H9 (cell line): ENCODE results near the gene STON2. TPM values are rescaled to one million over a fixed set of nuclear protein-coding genes. Genes with fewer than 3 reads are reported as not detected.

Experiments
- DNase-seq: peaks from one replicate; pipeline ENCODE4 v3.0.0-alpha.2; 2017
- H2AFZ ChIP-seq: one replicate; pipeline ENCODE4 v1.6.1; 2013; ENCODE audit warnings: mild to moderate bottlenecking, low read length, control low read depth, moderate library complexity
- H2AK5ac ChIP-seq: 2 replicates; pipeline ENCODE4 v1.6.1; 2013; ENCODE audit warnings: low read length, control low read depth, mixed read lengths; ENCODE audit not compliant: insufficient read length
- H2BK120ac ChIP-seq: one replicate; pipeline ENCODE4 v1.6.1; 2013; ENCODE audit warnings: low read depth, mild to moderate bottlenecking, low read length, control low read depth, inconsistent platforms; ENCODE audit not compliant: poor library complexity, severe bottlenecking
- H2BK12ac ChIP-seq: 2 replicates; pipeline ENCODE4 v1.6.1; 2013; ENCODE audit warnings: low read length, control low read depth, mixed read lengths, low read depth; ENCODE audit not compliant: insufficient read length
- H2BK15ac ChIP-seq: 2 replicates; pipeline ENCODE4 v1.6.1; 2013; ENCODE audit warnings: low read depth, low read length, control low read depth
- H2BK20ac ChIP-seq: one replicate; pipeline ENCODE4 v1.6.1; 2013; ENCODE audit warnings: low read depth, mild to moderate bottlenecking, low read length, control low read depth, inconsistent platforms; ENCODE audit not compliant: poor library complexity, severe bottlenecking
- H2BK5ac ChIP-seq: 2 replicates; pipeline ENCODE4 v1.6.1; 2013; ENCODE audit warnings: low read length, control low read depth, mixed read lengths; ENCODE audit not compliant: insufficient read length
- H3K14ac ChIP-seq: 2 replicates; pipeline ENCODE4 v1.6.1; 2013; ENCODE audit warnings: low read length, control low read depth; ENCODE audit not compliant: insufficient read depth
- H3K18ac ChIP-seq: 2 replicates; pipeline ENCODE4 v1.6.1; 2013; ENCODE audit warnings: low read depth, mild to moderate bottlenecking, mixed read lengths, low read length, control low read depth; ENCODE audit not compliant: insufficient read length
- H3K23ac ChIP-seq: 2 replicates; pipeline ENCODE4 v1.6.1; 2013; ENCODE audit warnings: low read length, control low read depth, mixed read lengths, low read depth; ENCODE audit not compliant: insufficient read length
- H3K23me2 ChIP-seq: 2 replicates; pipeline ENCODE4 v1.6.1; 2013; ENCODE audit warnings: low read depth, mild to moderate bottlenecking, mixed read lengths, low read length, control low read depth; ENCODE audit not compliant: insufficient read length, poor library complexity, severe bottlenecking
- H3K27ac ChIP-seq: 2 replicates; pipeline ENCODE4 v1.5.1; 2013; ENCODE audit warnings: low read length, control low read depth, mixed read lengths, low read depth; ENCODE audit not compliant: insufficient read length
- H3K27me3 ChIP-seq: 2 replicates; pipeline ENCODE4 v1.6.1; 2013; ENCODE audit warnings: low read length, control low read depth, inconsistent platforms; ENCODE audit not compliant: insufficient read depth
- H3K4ac ChIP-seq: 2 replicates; pipeline ENCODE4 v1.6.1; 2013; ENCODE audit warnings: low read depth, mild to moderate bottlenecking, control low read depth, inconsistent platforms, low read length, moderate library complexity
- H3K4me1 ChIP-seq: 2 replicates; pipeline ENCODE4 v1.6.1; 2013; ENCODE audit warnings: low read length, control low read depth, inconsistent platforms; ENCODE audit not compliant: insufficient read depth
- H3K4me2 ChIP-seq: 2 replicates; pipeline ENCODE4 v1.6.1; 2013; ENCODE audit warnings: low read length, control low read depth, mixed read lengths; ENCODE audit not compliant: insufficient read length, insufficient read depth
- H3K56ac ChIP-seq: 2 replicates; pipeline ENCODE4 v1.6.1; 2013; ENCODE audit warnings: low read depth, mild to moderate bottlenecking, mixed read lengths, low read length, control low read depth; ENCODE audit not compliant: insufficient read length
- H3K79me1 ChIP-seq: 2 replicates; pipeline ENCODE4 v1.6.1; 2013; ENCODE audit warnings: low read depth, mild to moderate bottlenecking, moderate library complexity, low read length, control low read depth, inconsistent platforms; ENCODE audit not compliant: insufficient read depth, poor library complexity, severe bottlenecking
- H3K79me2 ChIP-seq: 2 replicates; pipeline ENCODE4 v1.6.1; 2013; ENCODE audit warnings: low read length, control low read depth, inconsistent platforms; ENCODE audit not compliant: insufficient read depth
- H3K9ac ChIP-seq: 2 replicates; pipeline ENCODE4 v1.6.1; 2013; ENCODE audit warnings: low read length, control low read depth, mixed read lengths; ENCODE audit not compliant: insufficient read length; ENCODE audit errors: extremely low read depth
- H3K9me3 ChIP-seq: one replicate; pipeline ENCODE4 v1.6.1; 2013; ENCODE audit warnings: low read depth, low read length, inconsistent platforms; ENCODE audit not compliant: control insufficient read depth
- H3T11ph ChIP-seq: one replicate; pipeline ENCODE4 v1.6.1; 2013; ENCODE audit warnings: mild to moderate bottlenecking, low read length, control low read depth, inconsistent platforms
- H4K20me1 ChIP-seq: one replicate; pipeline ENCODE4 v1.6.1; 2013; ENCODE audit not compliant: control insufficient read depth, insufficient read length, insufficient read depth
- H4K5ac ChIP-seq: 2 replicates; pipeline ENCODE4 v1.6.1; 2013; ENCODE audit warnings: low read depth, mild to moderate bottlenecking, mixed read lengths, low read length, control low read depth; ENCODE audit not compliant: insufficient read length
- H4K8ac ChIP-seq: replicated peaks from 2 replicates; pipeline ENCODE4 v1.6.1; 2013; ENCODE audit warnings: low read length, control low read depth, mixed read lengths, low read depth; ENCODE audit not compliant: insufficient read length
- H4K91ac ChIP-seq: 2 replicates; pipeline ENCODE4 v1.6.1; 2013; ENCODE audit warnings: low read depth, mild to moderate bottlenecking, moderate library complexity, mixed read lengths, low read length, control low read depth; ENCODE audit not compliant: insufficient read length
- H3K27ac Mint-ChIP-seq, 3 experiments: 2 replicates in 2 of 3; 3 replicates in 1 of 3; pipeline ENCODE4 v1.8.0; 2020 to 2021; ENCODE audit warnings: mixed read lengths in 3 of 3, mild to moderate bottlenecking in 1 of 3, moderate library complexity in 1 of 3
- H3K27me3 Mint-ChIP-seq: 2 replicates; pipeline ENCODE4 v1.8.0; 2021; ENCODE audit warnings: low read depth, mild to moderate bottlenecking, moderate library complexity, mixed read lengths
- H3K36me3 Mint-ChIP-seq, 3 experiments: 2 replicates in 2 of 3; 3 replicates in 1 of 3; pipeline ENCODE4 v1.8.0; 2020 to 2021; ENCODE audit warnings: low read depth in 3 of 3, mixed read lengths in 3 of 3; ENCODE audit not compliant: insufficient read depth in 1 of 3
- H3K4me1 Mint-ChIP-seq, 2 experiments: 2 replicates each; pipeline ENCODE4 v1.8.0; 2020; ENCODE audit warnings: mixed read lengths in 2 of 2
- H3K4me3 Mint-ChIP-seq, 2 experiments: 2 replicates in 1 of 2; 3 replicates in 1 of 2; pipeline ENCODE4 v1.8.0; 2020 to 2021; ENCODE audit warnings: mild to moderate bottlenecking in 2 of 2, mixed read lengths in 2 of 2, moderate library complexity in 1 of 2
- H3K9me3 Mint-ChIP-seq, 2 experiments: 2 replicates in 1 of 2; 3 replicates in 1 of 2; pipeline ENCODE4 v1.8.0; 2020; ENCODE audit warnings: mild to moderate bottlenecking in 2 of 2, mixed read lengths in 2 of 2, moderate library complexity in 1 of 2
- CTCF ChIP-seq: fragments of 200-600 bp; sonication (generic); conservative IDR thresholded peaks from 3 replicates; pipeline ENCODE4 v1.8.0; 2021; ENCODE audit warnings: antibody characterized with exemption, mild to moderate bottlenecking
- WGBS: extraction: QIAGEN DNeasy Blood & Tissue Kit; methylation state at CpG from one replicate; pipeline ENCODE4 v1.1.7; 2013; ENCODE audit warnings: missing lambda C conversion rate, low lambda C conversion rate, mixed read lengths; ENCODE audit not compliant: insufficient read length; ENCODE audit errors: extremely low coverage; 5-methylcytosine and 5-hydroxymethylcytosine counted together
- total RNA-seq: library from RNA; stranded (reverse); gene quantifications from 2 replicates; pipeline ENCODE4 v1.2.1, GENCODE V29; 2021

Gene STON2
- total RNA-seq, 1 experiment from 2014 or later = 62.9 TPM

DNA sequence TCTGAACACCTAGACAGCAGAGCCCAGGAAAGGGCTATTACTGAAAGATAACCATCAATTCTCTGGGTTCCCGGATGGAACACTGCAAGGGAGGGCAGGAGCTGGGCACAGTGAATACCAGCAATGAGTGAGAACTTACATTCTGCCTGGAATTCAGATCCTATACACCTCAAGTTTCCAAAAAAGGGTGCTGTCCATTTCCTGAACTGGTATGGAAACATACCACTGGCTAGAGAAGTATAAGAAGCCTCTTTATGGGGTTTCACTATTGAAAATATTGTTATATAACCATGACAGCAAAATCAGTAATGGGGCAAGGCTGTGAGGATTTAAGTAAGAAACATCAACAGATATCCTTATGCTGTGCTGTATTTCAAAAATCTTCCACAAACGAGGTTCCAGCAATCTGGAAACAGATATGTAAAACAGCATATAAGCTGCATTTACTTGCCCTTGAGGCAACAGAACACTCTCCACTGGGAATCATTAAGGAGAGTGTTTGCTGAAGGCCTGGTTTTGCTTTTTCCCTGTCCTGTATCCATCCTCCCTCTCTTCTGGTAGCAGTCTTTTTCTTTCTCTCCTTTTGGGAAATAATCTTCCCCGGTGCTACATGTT, 126.1 kb downstream of the STON2 start:
- Histone ChIP-seq H3K4me2 (no peak overlapping the region), H2BK5ac (no peak overlapping the region), H3K9ac (no peak overlapping the region), H3K27me3 (no peaks in the 10 kb centered on the region), H3K18ac (no peak overlapping the region), H3K9me3 (no peaks in the 10 kb centered on the region), H2BK15ac (no peak overlapping the region), H3K23ac (no peak overlapping the region), H2AK5ac (no peak overlapping the region), H3K56ac (no peak overlapping the region), H3K4me1 (no peaks in the 10 kb centered on the region; the same call in 1 of the 2 replicates), H4K91ac (no peak overlapping the region), H4K8ac (no peak overlapping the region), H2AFZ (no peak overlapping the region), H3K27ac (no peak overlapping the region), H2BK12ac (no peak overlapping the region), H3K23me2 (no peaks in the 10 kb centered on the region), H3K79me1 (no peaks in the 10 kb centered on the region), H2BK20ac (no peak overlapping the region), H3K79me2 (no peaks in the 10 kb centered on the region), H3T11ph (no peak overlapping the region), H3K4ac (no peak overlapping the region), H2BK120ac (no peak overlapping the region), H3K14ac (no peak overlapping the region), H4K20me1 (no peaks in the 10 kb centered on the region), H4K5ac (no peak overlapping the region)
- Mint-ChIP-seq H3K4me1 (peaks cover 10 to 13% of the 10 kb centered on the region in 2 experiments), H3K9me3 (no peaks in the 10 kb centered on the region), H3K4me3 (no peak overlapping the region), H3K27ac (peak overlapping the region in 2 of 3 experiments; percentile 24 to 49; a peak in 2 of 7 replicates), H3K27me3 (no peaks in the 10 kb centered on the region), H3K36me3 (peaks cover 23 to 27% (median 23%) of the 10 kb centered on the region in 3 experiments)
- TF ChIP-seq CTCF = no peak
- WGBS = no CpG with 5 or more reads among the region's 3 CpGs
- no peak for DNase-seq
